Fibroblast of skin of abdomen (primary cell): Measurements from ENCODE around the gene ANO10.
"Not testable (repeated sequence)": the region's sequence is repeated elsewhere in the genome, so short reads cannot be mapped to it uniquely, and the experiment has no call there.

Experiments used
- DNase-seq: peaks from one replicate; pipeline ENCODE4 v3.0.0-alpha.2; 2013

ANO10 gene

DNA sequence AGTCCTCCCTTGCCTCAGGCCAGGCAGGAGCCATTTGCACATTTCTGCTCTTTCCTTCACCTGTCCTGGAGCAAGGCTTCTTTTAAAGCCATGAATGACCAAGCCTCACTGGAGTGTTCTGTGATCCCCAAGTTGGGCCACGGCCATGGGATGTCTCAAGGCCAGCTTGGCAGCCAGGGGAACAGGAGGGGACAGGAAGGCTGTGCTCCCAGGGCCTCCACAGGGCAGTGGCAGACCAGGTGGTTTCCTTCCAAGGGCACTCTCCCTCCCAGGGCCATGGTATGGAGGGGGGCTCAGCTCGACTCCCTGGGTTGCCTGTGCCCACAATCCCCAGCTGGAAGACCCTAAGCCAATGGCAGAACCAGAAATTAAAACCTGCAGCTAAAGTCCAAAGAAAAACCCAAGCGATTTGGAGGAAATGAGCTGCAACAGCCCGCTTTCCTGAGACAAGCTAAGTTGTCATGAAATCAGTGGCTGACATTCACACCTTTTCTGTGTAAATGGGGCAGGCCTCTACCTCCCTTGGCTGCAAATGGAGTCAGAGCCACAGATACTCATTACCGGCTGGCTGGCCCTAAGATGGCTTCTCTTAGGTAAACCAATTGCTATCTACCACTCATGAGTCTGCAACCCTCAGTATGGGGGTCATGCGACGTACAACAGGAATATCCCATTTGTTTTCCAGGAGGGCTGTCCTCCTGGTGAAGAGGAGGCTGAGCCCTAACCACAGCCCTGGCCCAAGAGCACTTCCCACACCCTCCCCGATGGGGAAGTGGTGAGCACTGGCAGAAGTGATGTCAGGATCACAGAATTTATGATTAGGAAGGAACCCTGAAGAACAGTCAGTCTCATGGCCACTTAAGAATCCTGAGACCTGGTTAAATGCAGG lies 252.2 kb downstream of the ANO10 start:
- DNase-seq, result no peak

GRCh38 chr3:43366885-43367284 lies 254.9 kb downstream of the ANO10 start:
- no peak for DNase-seq

DNA sequence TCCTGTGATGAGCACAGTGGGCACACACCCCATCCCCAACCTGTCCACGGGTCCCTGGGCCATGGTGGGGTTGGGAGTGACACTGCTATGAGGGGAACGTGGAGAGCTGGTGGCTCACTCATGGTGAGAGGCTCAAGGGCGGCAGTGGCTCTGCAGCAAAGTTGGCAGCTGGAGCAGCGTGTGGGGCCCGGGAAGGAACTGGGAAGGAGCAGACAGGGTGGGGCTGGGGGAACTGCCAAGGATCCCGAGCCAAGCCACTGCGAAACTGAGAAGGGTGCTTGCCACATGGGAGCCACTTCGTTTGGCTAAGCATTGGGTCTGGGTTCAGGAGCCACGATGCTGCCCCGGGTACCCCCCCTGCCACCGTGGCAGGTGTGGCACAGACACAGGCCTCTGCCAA lies 255.3 kb downstream of the ANO10 start:
- no peak for DNase-seq

GRCh38 chr3:43365601-43366305 lies 256.1 kb downstream of the ANO10 start:
- no peak for DNase-seq

- no peak for DNase-seq
Measured at GRCh38 chr3:43364926-43365325, 256.9 kb downstream of the ANO10 start.

GRCh38 chr3:43364494-43364893 lies 257.3 kb downstream of the ANO10 start:
- DNase-seq, result no peak

GRCh38 chr3:43363621-43364266 lies 258.1 kb downstream of the ANO10 start:
- DNase-seq, result no peak

DNA sequence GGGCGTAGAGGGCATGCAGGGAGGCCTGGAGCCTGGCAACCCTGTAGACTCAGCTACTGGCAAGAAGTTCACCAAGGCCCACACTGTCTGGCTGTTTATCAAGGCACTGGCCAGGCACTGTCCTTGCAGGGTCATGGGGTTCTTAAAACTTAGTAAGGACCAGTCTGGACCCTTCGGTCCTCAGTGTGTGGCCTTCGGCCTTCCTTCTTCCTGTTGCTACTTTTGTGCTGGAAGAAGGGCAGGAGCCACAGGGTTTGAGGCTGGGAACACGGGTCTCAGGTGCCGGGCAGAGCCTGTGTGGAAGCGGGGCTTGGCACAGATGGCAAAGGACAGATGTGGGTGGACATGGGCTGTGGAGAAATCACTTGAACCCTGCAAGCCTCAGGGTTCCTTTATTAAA lies 258.9 kb downstream of the ANO10 start:
- DNase-seq, result no peak

DNA sequence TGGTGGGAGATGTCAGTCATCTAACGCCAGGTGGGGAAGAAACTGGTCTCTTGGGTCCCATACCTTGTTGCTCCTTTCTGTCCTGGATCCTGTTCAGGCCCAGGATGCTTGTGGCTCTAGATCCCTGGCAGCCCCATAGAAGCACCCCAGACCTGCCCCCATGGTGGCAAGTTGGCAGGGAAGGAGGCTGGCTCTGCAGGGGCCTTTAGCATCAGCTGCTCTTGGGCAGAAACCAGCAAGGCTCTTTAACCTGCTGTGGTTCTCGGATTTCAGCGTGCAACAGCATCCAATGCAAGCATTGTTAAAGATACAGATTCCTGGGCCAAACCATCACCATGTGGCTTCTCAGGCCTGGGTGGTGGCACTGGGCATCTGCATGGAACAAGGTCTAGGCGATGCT lies 259.6 kb downstream of the ANO10 start:
- no peak for DNase-seq

DNA sequence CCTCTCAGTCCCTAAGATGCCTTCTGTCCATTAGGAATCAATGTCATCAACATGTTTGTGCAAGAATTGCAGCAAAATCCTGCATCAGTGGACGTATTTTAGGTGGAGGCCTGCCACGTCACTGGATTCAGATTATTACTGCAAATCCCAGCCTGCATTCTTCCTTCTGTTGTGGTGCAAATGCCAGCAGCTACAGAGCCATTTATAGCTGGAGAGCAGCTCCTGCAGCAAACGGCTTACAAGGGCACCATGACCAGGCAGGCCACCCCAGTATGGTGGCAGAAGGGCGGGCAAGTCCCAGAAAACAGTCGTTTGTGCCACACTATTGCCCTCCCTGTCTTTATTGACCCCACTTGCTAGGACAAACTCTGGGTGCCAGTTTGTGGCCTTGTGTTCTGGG lies 260.7 kb downstream of the ANO10 start:
- DNase-seq, result no peak

DNA sequence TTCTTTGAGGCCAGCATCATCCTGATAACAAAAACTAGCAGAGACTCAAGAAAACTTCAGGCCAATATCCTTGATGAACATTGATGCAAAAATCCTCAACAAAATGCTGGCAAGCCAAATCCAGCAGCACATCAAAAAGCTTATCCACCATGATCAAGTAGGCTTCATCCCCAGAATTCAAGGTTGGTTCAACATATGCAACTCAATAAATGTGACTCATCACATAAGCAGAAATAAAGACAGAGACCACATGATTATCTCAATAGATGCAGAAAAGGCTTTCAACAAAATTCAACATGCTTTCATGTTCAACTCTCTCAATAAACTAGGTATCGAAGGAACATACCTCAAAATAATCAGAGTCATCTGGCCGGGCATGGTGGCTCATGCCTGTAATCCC lies 265.8 kb downstream of the ANO10 start:
- not testable (repeated sequence) for DNase-seq

DNA sequence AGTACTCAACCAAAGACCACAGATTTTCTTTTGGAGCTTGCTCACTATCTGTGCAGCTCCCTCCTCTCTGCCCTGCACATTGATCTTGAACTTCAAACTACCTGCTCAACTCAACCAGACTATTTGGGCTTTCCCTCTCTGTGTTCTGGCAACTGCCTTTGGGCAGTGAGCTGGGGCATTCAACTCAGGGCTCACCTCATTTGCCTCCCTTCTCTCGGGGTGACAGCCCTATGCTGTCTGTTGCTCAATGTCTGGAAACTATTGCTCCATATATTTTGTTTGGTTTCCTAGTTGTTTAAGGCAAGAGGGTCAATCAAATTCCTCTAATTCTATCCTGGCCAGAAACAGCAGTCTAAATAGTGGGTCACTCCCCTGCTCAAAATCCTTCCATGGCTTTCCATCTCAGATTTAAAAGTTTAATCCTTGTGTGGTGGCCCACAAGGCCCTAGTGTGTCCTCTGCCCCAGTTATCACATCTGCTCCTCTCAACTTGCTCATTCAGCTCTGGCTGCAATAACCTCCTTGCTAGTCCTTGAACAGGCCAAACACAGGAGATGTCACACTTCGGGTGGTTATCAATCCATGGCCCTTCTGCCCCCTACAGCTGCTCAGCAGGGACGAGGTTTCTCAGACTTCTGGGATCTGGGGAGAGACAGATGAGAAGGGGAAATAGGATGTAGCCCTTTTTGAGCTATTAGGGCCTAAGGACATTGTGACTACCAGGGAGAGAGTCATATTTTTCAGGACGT lies 267.7 kb downstream of the ANO10 start:
- DNase-seq, result no peak

DNA sequence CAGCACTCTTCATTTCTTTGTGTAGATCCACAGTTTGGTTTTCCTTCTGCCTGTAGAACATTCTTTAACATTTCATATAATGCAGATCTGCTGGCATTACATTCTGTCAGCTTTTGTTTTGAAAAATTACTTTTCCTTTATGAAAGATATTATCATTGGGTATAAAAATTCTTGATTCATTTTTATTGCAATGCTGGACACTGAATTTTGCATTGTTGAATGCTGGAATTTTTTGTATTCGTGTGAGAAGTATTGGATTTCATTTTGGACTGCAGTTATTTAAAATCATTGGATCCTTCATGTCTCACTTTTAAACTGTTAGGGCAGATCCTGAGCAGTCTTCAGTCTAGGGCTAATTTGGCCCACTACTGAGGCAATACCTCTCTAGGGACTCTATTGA lies 268.4 kb downstream of the ANO10 start:
- DNase-seq, result no peak

DNA sequence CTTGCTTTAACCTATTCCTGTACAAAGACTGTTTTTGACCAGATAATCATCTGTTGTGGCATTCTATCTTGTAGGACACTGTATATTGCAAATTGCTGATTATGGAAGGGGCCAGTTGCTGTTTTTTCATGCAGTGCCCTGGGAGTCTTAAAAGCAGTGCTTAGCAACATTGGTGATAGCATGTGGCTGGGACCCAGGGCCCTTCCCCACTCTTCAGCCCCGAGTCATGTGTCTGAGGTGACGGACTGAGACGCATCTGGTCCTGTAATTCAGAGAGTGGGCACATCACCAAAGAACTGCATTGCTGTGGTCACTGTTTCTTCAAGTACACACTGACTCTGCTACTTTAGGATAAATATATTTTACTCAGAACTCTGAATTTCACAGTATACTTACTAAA lies 272.1 kb downstream of the ANO10 start:
- peak; percentile 23 for DNase-seq

DNA sequence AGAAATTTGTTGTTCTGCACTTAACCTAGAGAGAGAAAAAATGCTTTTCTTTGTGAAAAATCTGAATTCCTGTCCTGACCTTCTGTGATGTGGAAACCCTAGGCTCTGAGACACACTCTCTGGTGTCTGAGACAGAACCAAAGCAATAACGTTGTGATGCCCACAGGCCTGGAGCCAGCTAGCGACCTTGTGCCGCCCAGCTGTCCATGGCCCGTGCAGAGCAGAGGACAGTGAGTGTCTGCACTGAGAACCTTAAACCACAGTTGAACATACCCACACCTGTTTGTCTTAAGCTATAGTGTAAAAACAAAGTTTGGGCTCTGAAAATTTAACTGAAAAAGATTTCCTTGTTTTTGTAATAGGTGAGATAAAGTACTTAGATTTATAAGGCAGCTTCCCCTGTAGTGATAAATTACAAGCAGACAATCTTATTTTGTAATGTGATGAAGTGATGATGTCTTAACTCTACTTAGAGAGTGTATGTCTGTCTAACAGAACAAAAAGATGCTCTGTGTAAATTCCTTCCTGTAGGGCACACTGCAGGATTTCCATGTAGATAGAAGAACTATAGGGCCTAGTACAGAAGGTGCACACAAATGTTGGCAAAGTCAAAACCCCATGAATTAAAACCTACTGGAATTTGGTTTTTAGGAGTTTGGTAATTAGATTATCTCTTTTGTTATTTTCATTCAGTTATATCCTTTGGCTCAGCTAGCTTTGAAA lies 272.8 kb downstream of the ANO10 start:
- no peak for DNase-seq

DNA sequence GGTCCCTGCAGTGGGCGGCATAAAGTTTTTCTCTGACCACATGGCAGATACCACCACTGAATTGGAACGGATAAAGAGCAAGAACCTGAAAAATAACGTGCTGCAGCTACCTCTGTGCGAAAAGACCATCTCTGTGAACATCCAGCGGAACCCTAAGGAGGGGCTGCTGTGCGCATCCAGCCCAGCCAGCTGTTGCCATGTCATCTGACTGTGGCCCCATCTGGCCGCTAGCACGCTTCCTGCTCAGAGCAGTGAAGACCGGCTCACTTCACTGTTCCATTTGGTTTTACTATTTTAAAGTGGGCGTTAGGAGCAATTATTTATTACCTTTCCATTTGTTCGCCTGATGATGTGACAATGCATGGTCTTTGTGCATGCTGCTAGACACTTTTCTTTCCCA lies 273.5 kb downstream of the ANO10 start:
- DNase-seq, result no peak

DNA sequence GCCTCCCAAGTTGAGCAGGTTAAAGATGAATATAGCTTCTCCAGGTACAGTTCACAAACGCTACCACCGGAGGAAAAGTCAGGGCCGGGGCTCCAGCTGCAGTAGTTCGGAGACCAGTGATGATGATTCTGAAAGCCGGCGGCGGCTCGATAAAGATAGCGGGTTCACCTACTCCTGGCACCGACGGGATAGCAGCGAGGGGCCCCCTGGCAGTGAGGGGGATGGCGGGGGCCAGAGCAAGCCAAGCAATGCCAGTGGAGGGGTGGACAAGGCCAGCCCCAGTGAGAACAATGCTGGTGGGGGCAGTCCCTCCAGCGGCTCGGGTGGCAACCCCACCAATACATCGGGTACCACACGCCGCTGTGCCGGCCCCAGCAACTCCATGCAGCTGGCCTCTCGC lies 274.0 kb downstream of the ANO10 start:
- DNase-seq, result no peak

GRCh38 chr3:43346978-43347749 lies 274.6 kb downstream of the ANO10 start:
- no peak for DNase-seq

- peak; percentile 47 for DNase-seq
Measured at GRCh38 chr3:43345877-43346276, 275.9 kb downstream of the ANO10 start.

GRCh38 chr3:43345246-43345645 lies 276.6 kb downstream of the ANO10 start:
- no peak for DNase-seq

- DNase-seq, result no peak
Measured at GRCh38 chr3:43344520-43344919, 277.3 kb downstream of the ANO10 start.
